HepG2 (cell line): ENCODE results near the gene PIEZO1. TPM values are rescaled to one million over a fixed set of nuclear protein-coding genes. Genes with fewer than 3 reads are reported as not detected.

Source experiments
- AGO2 ChIP-seq: fragments of 200-400 bp; formaldehyde crosslinking; optimal IDR thresholded peaks from 2 replicates; pipeline ENCODE3; 2017; ENCODE audit warnings: mild to moderate bottlenecking, low read depth, low read length, moderate library complexity
- GLI4 ChIP-seq: sonication (generic); formaldehyde crosslinking; IDR thresholded peaks from 2 replicates; pipeline ENCODE4 v1.5.1; 2020; ENCODE audit warnings: missing genetic modification reagents, mild to moderate bottlenecking, moderate library complexity, borderline replicate concordance
- GTF2F1 ChIP-seq: fragments of 150-350 bp; IDR thresholded peaks from 2 replicates; pipeline ENCODE4 v1.6.1; 2014; ENCODE audit warnings: low read length
- MAFF ChIP-seq: IDR thresholded peaks from 2 replicates; pipeline ENCODE4 v1.6.1; 2011; ENCODE audit warnings: low read depth, low read length, improper control_type of control experiment
- MAZ ChIP-seq, 2 experiments: sonication (generic) in 1 of 2; formaldehyde crosslinking in 1 of 2; IDR thresholded peaks; 2 replicates each; pipeline versions ENCODE4 v1.5.0 to v1.6.1; 2012 to 2020; ENCODE audit warnings: low read depth in 2 of 2, mild to moderate bottlenecking in 2 of 2, borderline replicate concordance in 1 of 2, improper control_type of control experiment in 1 of 2, low read length in 1 of 2, missing genetic modification reagents in 1 of 2, moderate library complexity in 1 of 2
- PPARG ChIP-seq: conservative IDR thresholded peaks from 2 replicates; pipeline ENCODE4 v1.6.1; 2016; ENCODE audit warnings: missing biosample characterization, missing genetic modification reagents
- YEATS2 ChIP-seq: sonication (generic); formaldehyde crosslinking; IDR thresholded peaks from 2 replicates; pipeline ENCODE4 v1.4.0; 2020; ENCODE audit warnings: missing genetic modification reagents, borderline replicate concordance
- ZFP1 ChIP-seq: IDR thresholded peaks from 2 replicates; pipeline ENCODE4 v1.6.1; 2016
- ZKSCAN5 ChIP-seq: sonication (generic); formaldehyde crosslinking; IDR thresholded peaks from 2 replicates; pipeline ENCODE4 v1.5.1; 2020; ENCODE audit warnings: mild to moderate bottlenecking, missing genetic modification reagents
- ZNF343 ChIP-seq: sonication (generic); formaldehyde crosslinking; IDR thresholded peaks from 2 replicates; pipeline ENCODE4 v1.4.0; 2020; ENCODE audit warnings: mild to moderate bottlenecking, missing genetic modification reagents
- ZNF563 ChIP-seq: sonication (generic); formaldehyde crosslinking; IDR thresholded peaks from 2 replicates; pipeline ENCODE4 v1.8.0; 2022; ENCODE audit warnings: mild to moderate bottlenecking, moderate library complexity, missing genetic modification reagents
- ZNF564 ChIP-seq: sonication (generic); formaldehyde crosslinking; IDR thresholded peaks from 2 replicates; pipeline ENCODE4 v1.8.1; 2023; ENCODE audit warnings: mild to moderate bottlenecking, missing genetic modification reagents
- ZSCAN31 ChIP-seq: sonication (generic); formaldehyde crosslinking; IDR thresholded peaks from 2 replicates; pipeline ENCODE4 v1.5.0; 2020; ENCODE audit warnings: low read depth, mild to moderate bottlenecking, missing genetic modification reagents
- polyA plus RNA-seq, 8 experiments: library from polyadenylated mRNA; depleted of rRNA in 3 of 8; stranded (reverse) in 7 of 8; unstranded in 1 of 8; fragments of >200 nt; fragmentation: Illumina TruSeq in 4 of 8; extraction: Trizol in 4 of 8; gene quantifications; 2 replicates each; pipeline versions ENCODE4 v1.2.1 to v1.2.3, GENCODE V29; 2011 to 2016; ENCODE audit warnings: low read depth in 4 of 8, missing spikeins in 1 of 8, mixed read lengths in 1 of 8; ENCODE audit not compliant: insufficient read depth in 1 of 8
- total RNA-seq, 5 experiments: library from RNA; depleted of rRNA; stranded (reverse); fragments of >200 nt; fragmentation: Illumina TruSeq; extraction: Trizol; gene quantifications; 2 replicates each; pipeline ENCODE4 v1.2.3, GENCODE V29; 2016; ENCODE audit warnings: low read depth in 1 of 5
- TF ChIP-seq, protein P1 (sequence below): sonication (generic); formaldehyde crosslinking; IDR thresholded peaks from 2 replicates; pipeline ENCODE4 v1.4.0; 2020; ENCODE audit warnings: missing genetic modification reagents
- TF ChIP-seq, protein P2 (sequence below): sonication (generic); formaldehyde crosslinking; IDR thresholded peaks from 2 replicates; pipeline ENCODE4 v1.8.0; 2022; ENCODE audit warnings: missing genetic modification reagents, mild to moderate bottlenecking, inconsistent platforms, borderline replicate concordance
- TF ChIP-seq, protein P3 (sequence below): sonication (generic); formaldehyde crosslinking; IDR thresholded peaks from 2 replicates; pipeline ENCODE4 v1.4.0; 2020; ENCODE audit warnings: mild to moderate bottlenecking, missing genetic modification reagents
- TF ChIP-seq, protein P4 (sequence below): sonication (generic); formaldehyde crosslinking; IDR thresholded peaks from 2 replicates; pipeline ENCODE4 v1.4.0; 2020; ENCODE audit warnings: missing genetic modification reagents

The PIEZO1 gene
- total and polyA plus RNA-seq, 2 of the 13 experiments (the other 11 are each of a cell fraction or from before 2014, with no cell fraction given), result 67.9 to 85.0 TPM

DNA sequence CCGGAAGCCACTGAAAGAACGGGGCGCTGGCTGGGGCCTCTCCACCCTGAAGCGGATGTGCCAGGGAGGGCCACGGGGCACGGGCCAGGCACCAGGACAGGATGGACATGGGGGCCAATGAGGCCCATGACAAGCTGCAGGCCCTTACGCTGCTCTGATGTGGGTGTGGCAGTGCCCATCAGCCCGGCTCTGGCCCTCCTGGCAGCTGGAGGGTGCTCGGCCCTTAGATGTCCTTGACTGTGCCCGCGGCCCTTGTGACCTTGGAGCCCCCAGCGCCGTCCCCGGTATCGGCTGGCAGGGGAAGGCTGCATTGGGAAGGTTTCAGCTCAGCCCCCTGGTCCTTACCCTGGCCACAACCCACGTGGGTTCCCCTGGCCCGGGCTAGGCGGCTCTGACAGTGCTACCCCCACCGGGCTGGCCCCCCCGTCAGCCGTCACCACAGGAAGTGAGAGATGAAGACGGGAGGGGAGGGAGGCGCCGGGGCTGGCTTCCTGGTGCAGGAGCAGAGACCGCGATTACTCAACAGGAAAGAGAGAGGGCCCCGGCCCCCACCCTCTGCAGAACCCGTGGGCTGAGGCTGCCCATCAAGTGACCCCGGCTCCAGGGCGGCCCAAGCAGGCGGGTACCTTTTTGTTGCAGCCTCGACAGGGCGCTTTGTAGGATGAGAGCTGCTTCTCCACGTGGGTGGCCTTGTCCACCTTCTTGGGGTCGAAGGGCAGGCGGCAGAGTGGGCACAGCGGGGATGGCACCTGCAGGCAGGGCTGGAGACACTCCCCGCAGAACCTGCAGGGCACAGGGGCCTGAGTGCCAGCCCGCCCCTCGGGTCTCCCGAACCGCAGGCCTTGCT is 84.2 kb downstream of the PIEZO1 start (continued):
- TF ChIP-seq, protein P1, sequence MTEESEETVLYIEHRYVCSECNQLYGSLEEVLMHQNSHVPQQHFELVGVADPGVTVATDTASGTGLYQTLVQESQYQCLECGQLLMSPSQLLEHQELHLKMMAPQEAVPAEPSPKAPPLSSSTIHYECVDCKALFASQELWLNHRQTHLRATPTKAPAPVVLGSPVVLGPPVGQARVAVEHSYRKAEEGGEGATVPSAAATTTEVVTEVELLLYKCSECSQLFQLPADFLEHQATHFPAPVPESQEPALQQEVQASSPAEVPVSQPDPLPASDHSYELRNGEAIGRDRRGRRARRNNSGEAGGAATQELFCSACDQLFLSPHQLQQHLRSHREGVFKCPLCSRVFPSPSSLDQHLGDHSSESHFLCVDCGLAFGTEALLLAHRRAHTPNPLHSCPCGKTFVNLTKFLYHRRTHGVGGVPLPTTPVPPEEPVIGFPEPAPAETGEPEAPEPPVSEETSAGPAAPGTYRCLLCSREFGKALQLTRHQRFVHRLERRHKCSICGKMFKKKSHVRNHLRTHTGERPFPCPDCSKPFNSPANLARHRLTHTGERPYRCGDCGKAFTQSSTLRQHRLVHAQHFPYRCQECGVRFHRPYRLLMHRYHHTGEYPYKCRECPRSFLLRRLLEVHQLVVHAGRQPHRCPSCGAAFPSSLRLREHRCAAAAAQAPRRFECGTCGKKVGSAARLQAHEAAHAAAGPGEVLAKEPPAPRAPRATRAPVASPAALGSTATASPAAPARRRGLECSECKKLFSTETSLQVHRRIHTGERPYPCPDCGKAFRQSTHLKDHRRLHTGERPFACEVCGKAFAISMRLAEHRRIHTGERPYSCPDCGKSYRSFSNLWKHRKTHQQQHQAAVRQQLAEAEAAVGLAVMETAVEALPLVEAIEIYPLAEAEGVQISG (CRISPR knock-in tag), result peak; percentile 77
- TF ChIP-seq GLI4 (CRISPR knock-in tag), result 0 out of 2 replicates have a peak, but pooled peaks have one; percentile 71
- no peak for TF ChIP-seq ZNF343 (CRISPR knock-in tag)
- TF ChIP-seq MAFF, result no peak
- TF ChIP-seq, protein P2, sequence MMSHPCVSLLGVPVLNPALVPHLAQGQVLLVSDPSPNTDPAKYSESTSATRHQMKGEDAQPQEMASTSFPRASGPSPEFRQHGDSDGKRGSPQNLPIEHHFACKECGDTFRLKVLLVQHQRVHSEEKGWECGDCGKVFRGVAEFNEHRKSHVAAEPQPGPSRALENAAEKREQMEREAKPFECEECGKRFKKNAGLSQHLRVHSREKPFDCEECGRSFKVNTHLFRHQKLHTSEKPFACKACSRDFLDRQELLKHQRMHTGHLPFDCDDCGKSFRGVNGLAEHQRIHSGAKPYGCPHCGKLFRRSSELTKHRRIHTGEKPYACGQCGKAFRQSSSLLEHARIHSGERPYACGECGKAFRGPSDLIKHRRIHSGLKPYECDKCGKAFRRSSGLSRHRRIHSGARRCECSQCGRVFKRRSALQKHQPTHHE (CRISPR knock-in tag), result no peak; the same call in 1 of the 2 replicates
- TF ChIP-seq GTF2F1, result no peak
- TF ChIP-seq ZSCAN31 (CRISPR knock-in tag), result peak; percentile 82
- no peak for TF ChIP-seq ZNF564 (CRISPR knock-in tag)
- peak; percentile 86; the same call in 1 of the 2 replicates for TF ChIP-seq YEATS2 (CRISPR knock-in tag)
- peak; percentile 62 for TF ChIP-seq AGO2
- TF ChIP-seq, protein P3, sequence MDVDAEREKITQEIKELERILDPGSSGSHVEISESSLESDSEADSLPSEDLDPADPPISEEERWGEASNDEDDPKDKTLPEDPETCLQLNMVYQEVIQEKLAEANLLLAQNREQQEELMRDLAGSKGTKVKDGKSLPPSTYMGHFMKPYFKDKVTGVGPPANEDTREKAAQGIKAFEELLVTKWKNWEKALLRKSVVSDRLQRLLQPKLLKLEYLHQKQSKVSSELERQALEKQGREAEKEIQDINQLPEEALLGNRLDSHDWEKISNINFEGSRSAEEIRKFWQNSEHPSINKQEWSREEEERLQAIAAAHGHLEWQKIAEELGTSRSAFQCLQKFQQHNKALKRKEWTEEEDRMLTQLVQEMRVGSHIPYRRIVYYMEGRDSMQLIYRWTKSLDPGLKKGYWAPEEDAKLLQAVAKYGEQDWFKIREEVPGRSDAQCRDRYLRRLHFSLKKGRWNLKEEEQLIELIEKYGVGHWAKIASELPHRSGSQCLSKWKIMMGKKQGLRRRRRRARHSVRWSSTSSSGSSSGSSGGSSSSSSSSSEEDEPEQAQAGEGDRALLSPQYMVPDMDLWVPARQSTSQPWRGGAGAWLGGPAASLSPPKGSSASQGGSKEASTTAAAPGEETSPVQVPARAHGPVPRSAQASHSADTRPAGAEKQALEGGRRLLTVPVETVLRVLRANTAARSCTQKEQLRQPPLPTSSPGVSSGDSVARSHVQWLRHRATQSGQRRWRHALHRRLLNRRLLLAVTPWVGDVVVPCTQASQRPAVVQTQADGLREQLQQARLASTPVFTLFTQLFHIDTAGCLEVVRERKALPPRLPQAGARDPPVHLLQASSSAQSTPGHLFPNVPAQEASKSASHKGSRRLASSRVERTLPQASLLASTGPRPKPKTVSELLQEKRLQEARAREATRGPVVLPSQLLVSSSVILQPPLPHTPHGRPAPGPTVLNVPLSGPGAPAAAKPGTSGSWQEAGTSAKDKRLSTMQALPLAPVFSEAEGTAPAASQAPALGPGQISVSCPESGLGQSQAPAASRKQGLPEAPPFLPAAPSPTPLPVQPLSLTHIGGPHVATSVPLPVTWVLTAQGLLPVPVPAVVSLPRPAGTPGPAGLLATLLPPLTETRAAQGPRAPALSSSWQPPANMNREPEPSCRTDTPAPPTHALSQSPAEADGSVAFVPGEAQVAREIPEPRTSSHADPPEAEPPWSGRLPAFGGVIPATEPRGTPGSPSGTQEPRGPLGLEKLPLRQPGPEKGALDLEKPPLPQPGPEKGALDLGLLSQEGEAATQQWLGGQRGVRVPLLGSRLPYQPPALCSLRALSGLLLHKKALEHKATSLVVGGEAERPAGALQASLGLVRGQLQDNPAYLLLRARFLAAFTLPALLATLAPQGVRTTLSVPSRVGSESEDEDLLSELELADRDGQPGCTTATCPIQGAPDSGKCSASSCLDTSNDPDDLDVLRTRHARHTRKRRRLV (CRISPR knock-in tag), result peak; percentile 87; the same call in 1 of the 2 replicates
- TF ChIP-seq ZKSCAN5 (CRISPR knock-in tag), result no peak; the same call in 1 of the 2 replicates
- TF ChIP-seq MAZ (IDR thresholded peaks at IDR 0.05; ENCODE audit: borderline replicate concordance, low read depth, low read length), result peak; percentile 99
- peak; percentile 96 for TF ChIP-seq MAZ (CRISPR knock-in tag; IDR thresholded peaks at IDR 0.05; ENCODE audit: low read depth)
- TF ChIP-seq ZFP1, result peak; percentile 82; the same call in 1 of the 2 replicates
- TF ChIP-seq PPARG (CRISPR knock-in tag), result peak; percentile 75
- TF ChIP-seq, protein P4, sequence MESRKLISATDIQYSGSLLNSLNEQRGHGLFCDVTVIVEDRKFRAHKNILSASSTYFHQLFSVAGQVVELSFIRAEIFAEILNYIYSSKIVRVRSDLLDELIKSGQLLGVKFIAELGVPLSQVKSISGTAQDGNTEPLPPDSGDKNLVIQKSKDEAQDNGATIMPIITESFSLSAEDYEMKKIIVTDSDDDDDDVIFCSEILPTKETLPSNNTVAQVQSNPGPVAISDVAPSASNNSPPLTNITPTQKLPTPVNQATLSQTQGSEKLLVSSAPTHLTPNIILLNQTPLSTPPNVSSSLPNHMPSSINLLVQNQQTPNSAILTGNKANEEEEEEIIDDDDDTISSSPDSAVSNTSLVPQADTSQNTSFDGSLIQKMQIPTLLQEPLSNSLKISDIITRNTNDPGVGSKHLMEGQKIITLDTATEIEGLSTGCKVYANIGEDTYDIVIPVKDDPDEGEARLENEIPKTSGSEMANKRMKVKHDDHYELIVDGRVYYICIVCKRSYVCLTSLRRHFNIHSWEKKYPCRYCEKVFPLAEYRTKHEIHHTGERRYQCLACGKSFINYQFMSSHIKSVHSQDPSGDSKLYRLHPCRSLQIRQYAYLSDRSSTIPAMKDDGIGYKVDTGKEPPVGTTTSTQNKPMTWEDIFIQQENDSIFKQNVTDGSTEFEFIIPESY, result no peak; the same call in none of the 2 replicates
- peak; percentile 39 for TF ChIP-seq ZNF563 (CRISPR knock-in tag)
